Dendritic cell treated with granulocyte-macrophage colony-stimulating factor and Interleukin-4, amounts not matched to agents 40 ng/mL and 50 ng/mL, for 4 days (primary cell): ENCODE measurements around the gene ITIH1.

Experiments used
- H3K27ac Mint-ChIP-seq: one replicate; pipeline ENCODE4 v1.8.0; 2022; ENCODE audit warnings: mild to moderate bottlenecking, mixed read lengths
- H3K27me3 Mint-ChIP-seq: one replicate; pipeline ENCODE4 v1.8.0; 2022; ENCODE audit warnings: mild to moderate bottlenecking, mixed read lengths
- H3K36me3 Mint-ChIP-seq: one replicate; pipeline ENCODE4 v1.8.0; 2022; ENCODE audit warnings: low read depth, mixed read lengths
- H3K4me1 Mint-ChIP-seq: one replicate; pipeline ENCODE4 v1.8.0; 2022; ENCODE audit warnings: low read depth, mixed read lengths
- H3K4me3 Mint-ChIP-seq: one replicate; pipeline ENCODE4 v1.8.0; 2022; ENCODE audit warnings: mild to moderate bottlenecking, moderate library complexity, mixed read lengths
- H3K9me3 Mint-ChIP-seq: one replicate; pipeline ENCODE4 v1.8.0; 2022; ENCODE audit warnings: mixed read lengths
- intact Hi-C: fragments of 100-400 bp; cut with micrococcal nuclease; formaldehyde crosslinking; loops from one replicate; pipeline ENCODE4 v1.15.0; 2022

ITIH1 gene

GRCh38 chr3:52779837-52780585, 2.6 kb downstream of the ITIH1 start:
- H3K36me3 Mint-ChIP-seq = no peaks in the 10 kb centered on the region
- no peaks in the 10 kb centered on the region for H3K9me3 Mint-ChIP-seq
- H3K4me1 Mint-ChIP-seq = peaks cover 61% of the 10 kb centered on the region
- peaks cover 2% of the 10 kb centered on the region for H3K27me3 Mint-ChIP-seq
- H3K4me3 Mint-ChIP-seq = no peak overlapping the region
- H3K27ac Mint-ChIP-seq = peak overlapping the region; percentile 84
- intact Hi-C loops = no loop called here

- H3K27me3 Mint-ChIP-seq = peaks cover 2% of the 10 kb centered on the region
- no peaks in the 10 kb centered on the region for H3K9me3 Mint-ChIP-seq
- peak overlapping the region; percentile 18 for H3K27ac Mint-ChIP-seq
- H3K4me1 Mint-ChIP-seq = peaks cover 45% of the 10 kb centered on the region
- intact Hi-C loops = no loop called here
- no peaks in the 10 kb centered on the region for H3K36me3 Mint-ChIP-seq
- no peak overlapping the region for H3K4me3 Mint-ChIP-seq
Observed at GRCh38 chr3:52781741-52782140, 4.3 kb downstream of the ITIH1 start.

DNA sequence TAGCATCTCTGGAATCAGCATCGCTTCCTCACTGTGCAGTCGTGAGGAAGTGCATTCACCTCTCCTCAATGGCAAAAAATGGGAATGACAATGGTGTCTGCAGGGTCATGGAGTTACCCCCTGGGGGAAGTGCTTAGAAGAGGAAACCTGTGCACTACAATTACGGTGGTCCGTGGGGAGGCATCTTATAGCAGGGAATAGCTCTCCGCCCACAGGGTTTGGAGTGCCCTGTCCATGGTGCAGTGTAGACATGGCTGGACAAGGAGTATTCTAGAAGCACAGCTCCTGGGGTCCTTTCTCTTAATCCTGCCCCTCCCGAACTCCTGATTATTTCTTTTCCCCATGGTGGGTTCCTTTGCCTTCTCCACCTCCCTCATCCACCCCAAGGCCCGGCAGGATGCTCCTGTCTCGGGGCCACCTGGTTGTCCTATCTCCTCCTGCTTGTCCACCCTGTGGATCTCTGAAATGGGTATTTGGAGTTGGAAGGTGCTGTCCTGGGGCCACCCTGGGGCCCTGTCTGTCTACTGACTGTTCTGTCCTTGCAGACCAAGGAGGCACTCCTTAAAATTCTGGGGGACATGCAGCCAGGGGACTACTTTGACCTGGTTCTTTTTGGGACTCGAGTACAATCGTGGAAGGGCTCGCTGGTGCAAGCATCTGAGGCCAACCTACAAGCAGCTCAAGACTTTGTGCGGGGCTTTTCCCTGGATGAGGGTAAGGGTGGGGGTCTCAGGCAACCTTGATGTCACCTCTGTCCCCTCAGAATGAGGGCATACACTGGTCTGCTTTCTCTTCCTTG, 5.2 kb downstream of the ITIH1 start:
- no peak overlapping the region for H3K27ac Mint-ChIP-seq
- no peaks in the 10 kb centered on the region for H3K36me3 Mint-ChIP-seq
- H3K9me3 Mint-ChIP-seq = no peaks in the 10 kb centered on the region
- intact Hi-C loops = no loop called here
- peaks cover 45% of the 10 kb centered on the region for H3K4me1 Mint-ChIP-seq
- H3K27me3 Mint-ChIP-seq = peaks cover 2% of the 10 kb centered on the region
- H3K4me3 Mint-ChIP-seq = no peak overlapping the region

DNA sequence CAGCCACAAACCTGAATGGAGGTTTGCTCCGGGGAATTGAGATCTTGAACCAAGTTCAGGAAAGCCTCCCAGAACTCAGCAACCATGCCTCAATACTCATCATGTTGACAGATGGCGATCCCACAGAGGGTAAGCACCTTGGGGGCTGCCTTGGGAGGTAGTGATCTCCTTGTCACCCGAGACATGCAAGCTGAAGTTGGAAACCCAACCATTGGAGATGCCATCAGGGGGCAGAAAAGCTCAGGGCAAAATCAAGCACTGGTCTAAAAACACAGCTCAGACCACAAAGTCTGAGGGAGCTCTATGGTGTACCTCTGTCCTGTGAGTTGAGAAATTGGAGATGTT, 5.8 kb downstream of the ITIH1 start:
- Mint-ChIP-seq H3K36me3 (no peaks in the 10 kb centered on the region), H3K27ac (no peak overlapping the region), H3K27me3 (peaks cover 2% of the 10 kb centered on the region), H3K9me3 (no peaks in the 10 kb centered on the region), H3K4me3 (no peak overlapping the region), H3K4me1 (peaks cover 40% of the 10 kb centered on the region)
- intact Hi-C loops = no loop called here

GRCh38 chr3:52784021-52784621, 6.7 kb downstream of the ITIH1 start:
- Mint-ChIP-seq H3K4me1 (peaks cover 31% of the 10 kb centered on the region), H3K4me3 (no peak overlapping the region), H3K9me3 (no peaks in the 10 kb centered on the region), H3K27me3 (peaks cover 2% of the 10 kb centered on the region), H3K27ac (no peak overlapping the region), H3K36me3 (no peaks in the 10 kb centered on the region)
- intact Hi-C loops = no loop called here

GRCh38 chr3:52784931-52785590, 7.7 kb downstream of the ITIH1 start:
- Mint-ChIP-seq H3K36me3 (no peaks in the 10 kb centered on the region), H3K4me3 (no peak overlapping the region), H3K27me3 (peaks cover 2% of the 10 kb centered on the region), H3K27ac (no peak overlapping the region), H3K9me3 (no peaks in the 10 kb centered on the region), H3K4me1 (peaks cover 21% of the 10 kb centered on the region)
- intact Hi-C loops = no loop called here

DNA sequence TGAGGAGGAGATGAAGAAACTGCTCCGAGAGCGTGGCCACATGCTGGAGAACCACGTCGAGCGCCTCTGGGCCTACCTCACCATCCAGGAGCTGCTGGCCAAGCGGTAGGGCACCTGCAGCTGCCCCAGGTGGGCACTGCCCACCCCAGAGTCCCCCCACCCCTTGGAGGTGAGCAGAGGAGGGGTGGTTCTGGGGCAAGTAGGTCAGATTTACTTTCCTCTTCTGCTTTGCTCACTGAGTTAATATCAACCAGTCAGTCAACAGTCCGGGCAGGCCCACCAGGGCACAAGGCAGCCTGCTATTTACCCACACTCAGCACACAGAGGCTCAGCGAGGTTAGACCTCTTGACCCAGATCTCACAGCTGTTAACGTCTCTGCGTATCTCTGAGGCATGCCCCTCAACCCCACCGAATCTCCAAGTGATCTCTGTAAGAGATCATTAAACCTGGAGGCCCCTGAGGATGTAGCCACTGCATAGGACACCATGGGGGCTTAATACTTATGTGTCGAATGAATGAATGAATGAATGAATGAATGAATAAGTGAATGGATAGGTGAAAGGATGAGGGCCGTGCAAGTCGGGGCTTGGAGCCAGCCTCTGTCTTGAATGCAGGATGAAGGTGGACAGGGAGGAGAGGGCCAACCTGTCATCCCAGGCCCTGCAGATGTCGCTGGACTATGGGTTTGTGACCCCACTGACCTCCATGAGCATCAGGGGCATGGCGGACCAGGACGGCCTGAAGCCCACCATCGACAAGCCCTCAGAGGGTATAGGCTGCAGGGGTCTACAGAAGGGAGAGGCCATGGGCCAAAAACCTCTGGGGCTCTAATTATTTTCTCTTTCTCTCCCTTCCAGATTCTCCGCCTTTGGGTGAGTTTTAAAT, 9.2 kb downstream of the ITIH1 start:
- Mint-ChIP-seq H3K4me3 (no peak overlapping the region), H3K9me3 (no peaks in the 10 kb centered on the region), H3K4me1 (peaks cover 6% of the 10 kb centered on the region), H3K36me3 (no peaks in the 10 kb centered on the region), H3K27ac (no peak overlapping the region), H3K27me3 (peaks cover 2% of the 10 kb centered on the region)
- intact Hi-C loops = no loop called here

DNA sequence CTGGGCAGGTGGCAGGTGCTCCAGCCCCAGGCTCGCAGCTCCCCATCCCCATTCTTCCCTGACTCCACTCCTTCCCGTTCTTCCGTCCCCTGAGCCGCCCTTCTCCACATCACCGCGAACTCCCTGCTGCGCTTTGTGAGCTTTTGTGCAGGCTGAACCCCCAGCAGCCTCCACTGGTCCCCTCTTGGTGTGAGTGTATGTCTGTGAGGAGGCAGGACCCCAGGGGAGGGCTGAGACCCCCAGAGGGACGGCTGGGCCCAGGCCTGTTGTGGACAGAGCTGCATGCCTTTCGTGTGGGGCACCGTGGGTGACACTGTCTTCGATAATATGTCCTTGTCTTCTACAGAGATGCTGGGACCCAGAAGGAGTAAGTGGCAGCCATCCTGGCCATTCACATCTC, 9.8 kb downstream of the ITIH1 start:
- peaks cover 2% of the 10 kb centered on the region for H3K27me3 Mint-ChIP-seq
- intact Hi-C loops = no loop called here
- H3K4me3 Mint-ChIP-seq = no peak overlapping the region
- no peaks in the 10 kb centered on the region for H3K9me3 Mint-ChIP-seq
- no peaks in the 10 kb centered on the region for H3K36me3 Mint-ChIP-seq
- H3K27ac Mint-ChIP-seq = no peak overlapping the region
- H3K4me1 Mint-ChIP-seq = no peaks in the 10 kb centered on the region

DNA sequence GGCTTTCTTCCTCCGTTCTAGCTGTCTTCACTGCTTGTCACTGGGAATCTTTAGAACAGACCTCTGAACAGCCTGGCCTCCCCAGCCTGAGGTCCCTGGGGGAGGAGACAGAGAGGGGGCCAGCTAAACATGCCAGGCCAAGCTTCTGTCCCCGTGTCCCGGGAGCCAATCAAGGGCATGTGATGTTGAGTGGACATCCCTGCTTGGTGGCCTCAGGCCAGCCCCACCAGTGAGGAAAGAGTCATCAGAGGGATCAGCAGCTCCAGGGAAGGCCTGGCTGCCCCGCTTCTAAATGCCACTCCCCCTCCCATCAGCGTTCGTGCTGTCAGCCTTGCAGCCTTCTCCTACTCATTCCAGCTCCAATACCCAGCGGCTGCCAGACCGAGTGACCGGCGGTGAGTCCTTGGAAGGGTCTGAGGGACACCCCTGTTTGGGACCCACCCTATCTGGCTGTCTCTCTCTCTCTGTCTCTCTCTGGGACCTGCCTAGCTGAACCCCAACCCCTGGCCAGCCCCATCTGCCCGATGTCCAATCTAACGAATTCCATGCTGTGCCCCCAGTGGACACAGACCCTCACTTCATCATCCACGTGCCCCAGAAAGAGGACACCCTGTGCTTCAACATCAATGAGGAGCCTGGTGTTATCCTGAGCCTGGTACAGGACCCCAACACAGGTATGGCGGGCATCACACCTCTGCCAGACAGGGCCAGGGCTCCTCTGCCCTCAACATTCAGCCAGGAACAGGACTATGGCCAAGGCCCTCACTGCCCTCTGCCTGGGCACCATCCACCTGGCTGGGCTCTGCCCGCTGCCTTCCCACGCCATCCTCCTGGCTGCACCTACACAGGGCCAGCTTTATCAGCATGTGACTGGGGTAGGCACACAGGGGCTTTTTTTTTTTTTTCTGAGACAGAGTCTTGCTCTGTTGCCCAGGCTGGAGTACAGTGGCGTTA, 10.6 kb downstream of the ITIH1 start:
- Mint-ChIP-seq H3K4me3 (no peak overlapping the region), H3K4me1 (no peaks in the 10 kb centered on the region), H3K27ac (no peak overlapping the region), H3K9me3 (no peaks in the 10 kb centered on the region), H3K36me3 (no peaks in the 10 kb centered on the region), H3K27me3 (peaks cover 2% of the 10 kb centered on the region)
- intact Hi-C loops = no loop called here

DNA sequence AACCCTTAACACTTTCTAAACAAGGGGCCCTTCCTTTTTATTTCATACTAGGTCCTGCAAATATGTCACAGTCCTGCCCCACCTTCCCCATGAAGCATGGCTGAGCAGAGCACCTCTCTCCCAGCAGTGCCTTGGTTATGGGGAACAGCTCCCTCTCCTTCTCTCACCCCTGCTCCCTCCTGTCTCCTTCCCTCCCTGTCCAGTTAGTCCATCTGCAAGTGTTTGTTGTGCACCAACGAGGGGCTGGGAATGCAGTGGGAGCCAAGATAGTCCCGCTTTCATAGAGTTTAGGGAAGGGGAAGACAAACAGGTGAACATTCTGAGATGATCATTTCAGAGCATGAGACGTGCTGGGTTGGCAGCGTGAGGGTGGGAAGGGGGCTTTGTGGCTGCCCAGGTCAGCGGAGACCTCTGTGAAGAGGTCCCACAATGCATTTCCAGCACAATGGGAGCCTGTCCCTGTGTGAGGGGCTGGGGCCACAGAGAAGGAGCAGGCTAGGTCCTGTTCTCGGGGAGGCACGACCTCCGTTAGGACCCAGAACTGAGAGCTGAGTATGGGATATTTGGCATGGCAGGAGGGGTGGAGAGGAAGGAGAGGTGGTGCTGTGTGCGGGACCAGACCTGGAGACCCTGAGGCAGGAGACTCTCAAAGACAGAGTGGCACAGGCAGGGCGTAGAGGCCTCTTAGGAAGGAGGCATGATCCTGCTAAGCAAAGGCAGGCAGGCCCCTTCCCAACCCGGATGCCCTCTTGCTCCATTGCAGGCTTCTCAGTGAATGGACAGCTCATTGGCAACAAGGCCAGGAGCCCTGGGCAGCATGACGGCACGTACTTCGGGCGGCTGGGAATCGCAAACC, 11.7 kb downstream of the ITIH1 start:
- Mint-ChIP-seq H3K4me3 (no peak overlapping the region), H3K4me1 (no peaks in the 10 kb centered on the region), H3K27ac (no peak overlapping the region), H3K9me3 (no peaks in the 10 kb centered on the region), H3K27me3 (peaks cover 2% of the 10 kb centered on the region), H3K36me3 (no peaks in the 10 kb centered on the region)
- intact Hi-C loops = no loop called here

- Mint-ChIP-seq H3K27me3 (peaks cover 2% of the 10 kb centered on the region), H3K27ac (no peak overlapping the region), H3K4me1 (no peaks in the 10 kb centered on the region), H3K9me3 (no peaks in the 10 kb centered on the region), H3K4me3 (no peak overlapping the region), H3K36me3 (no peaks in the 10 kb centered on the region)
- intact Hi-C loops = no loop called here
Observed at GRCh38 chr3:52789746-52790040, 12.3 kb downstream of the ITIH1 start.

- no peaks in the 10 kb centered on the region for H3K4me1 Mint-ChIP-seq
- no peak overlapping the region for H3K4me3 Mint-ChIP-seq
- no peaks in the 10 kb centered on the region for H3K9me3 Mint-ChIP-seq
- intact Hi-C loops = no loop called here
- no peak overlapping the region for H3K27ac Mint-ChIP-seq
- no peaks in the 10 kb centered on the region for H3K27me3 Mint-ChIP-seq
- no peaks in the 10 kb centered on the region for H3K36me3 Mint-ChIP-seq
Observed at GRCh38 chr3:52790337-52790736, 12.9 kb downstream of the ITIH1 start.
